ENCODE data around the gene ARSB.
A peak's percentile ranks its signal among the peaks of the same experiment; 100 is the strongest.

ARSB gene

DNA sequence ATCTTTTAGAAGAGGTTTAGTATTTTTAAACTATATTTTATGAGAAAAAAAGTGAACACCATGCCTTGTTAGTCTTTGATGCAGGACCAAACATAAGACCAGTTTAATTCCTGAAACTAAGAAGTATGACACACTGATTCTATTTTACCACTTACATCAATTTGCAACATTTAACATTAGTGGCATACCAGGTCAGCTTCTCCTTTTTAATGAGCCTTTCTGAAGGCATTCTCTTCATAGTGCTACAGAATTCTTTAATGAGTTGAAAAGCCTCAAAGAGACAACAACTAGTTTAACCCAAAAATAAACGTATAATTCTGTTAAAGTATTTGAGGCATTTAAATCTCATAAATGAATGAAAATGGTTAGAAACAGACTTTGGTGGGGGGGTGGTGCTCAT, 28.2 kb downstream of the ARSB start:
- TF ChIP-seq, protein P1, sequence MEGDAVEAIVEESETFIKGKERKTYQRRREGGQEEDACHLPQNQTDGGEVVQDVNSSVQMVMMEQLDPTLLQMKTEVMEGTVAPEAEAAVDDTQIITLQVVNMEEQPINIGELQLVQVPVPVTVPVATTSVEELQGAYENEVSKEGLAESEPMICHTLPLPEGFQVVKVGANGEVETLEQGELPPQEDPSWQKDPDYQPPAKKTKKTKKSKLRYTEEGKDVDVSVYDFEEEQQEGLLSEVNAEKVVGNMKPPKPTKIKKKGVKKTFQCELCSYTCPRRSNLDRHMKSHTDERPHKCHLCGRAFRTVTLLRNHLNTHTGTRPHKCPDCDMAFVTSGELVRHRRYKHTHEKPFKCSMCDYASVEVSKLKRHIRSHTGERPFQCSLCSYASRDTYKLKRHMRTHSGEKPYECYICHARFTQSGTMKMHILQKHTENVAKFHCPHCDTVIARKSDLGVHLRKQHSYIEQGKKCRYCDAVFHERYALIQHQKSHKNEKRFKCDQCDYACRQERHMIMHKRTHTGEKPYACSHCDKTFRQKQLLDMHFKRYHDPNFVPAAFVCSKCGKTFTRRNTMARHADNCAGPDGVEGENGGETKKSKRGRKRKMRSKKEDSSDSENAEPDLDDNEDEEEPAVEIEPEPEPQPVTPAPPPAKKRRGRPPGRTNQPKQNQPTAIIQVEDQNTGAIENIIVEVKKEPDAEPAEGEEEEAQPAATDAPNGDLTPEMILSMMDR (IDR thresholded peaks at IDR 0.05; ENCODE audit: low read depth, low read length): no peak
- DNase-seq (ENCODE audit: extremely low read depth, low read depth): no peak

DNA sequence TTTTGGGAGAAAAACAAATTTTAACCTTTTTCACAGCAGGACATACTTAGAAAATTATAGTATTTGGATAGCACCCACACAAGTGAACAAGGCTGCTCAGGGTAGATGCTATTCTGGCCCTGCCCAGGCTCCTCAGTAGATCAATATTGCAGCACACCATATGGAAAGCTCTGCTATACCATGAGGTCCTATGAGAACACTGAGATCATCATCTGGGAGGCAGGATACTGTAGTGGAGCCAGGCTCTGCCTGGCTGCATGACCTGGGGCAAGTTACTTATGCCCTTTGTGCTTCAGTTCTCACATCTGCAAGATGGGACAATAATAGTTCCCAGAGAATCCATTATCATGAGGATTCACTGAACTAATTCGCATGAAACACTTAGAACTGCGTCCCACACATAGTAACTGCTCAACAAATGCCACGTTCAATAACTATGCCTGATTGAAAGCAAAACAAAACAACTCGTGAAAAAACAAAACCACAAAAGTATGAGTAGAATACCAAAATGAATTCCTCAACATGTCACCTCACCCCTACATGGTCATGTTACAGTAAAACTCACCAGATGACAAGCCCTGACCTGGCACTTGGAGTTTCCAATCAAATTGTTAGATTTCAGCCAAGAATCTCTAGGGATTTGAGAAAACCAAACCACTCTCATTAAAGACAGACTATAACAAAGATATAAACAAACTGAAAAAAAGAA, 31.9 kb downstream of the ARSB start:
- TF ChIP-seq, protein P1 (IDR thresholded peaks at IDR 0.05; ENCODE audit: low read depth, low read length): no peak
- DNase-seq (ENCODE audit: extremely low read depth, low read depth): peak; percentile 44

DNA sequence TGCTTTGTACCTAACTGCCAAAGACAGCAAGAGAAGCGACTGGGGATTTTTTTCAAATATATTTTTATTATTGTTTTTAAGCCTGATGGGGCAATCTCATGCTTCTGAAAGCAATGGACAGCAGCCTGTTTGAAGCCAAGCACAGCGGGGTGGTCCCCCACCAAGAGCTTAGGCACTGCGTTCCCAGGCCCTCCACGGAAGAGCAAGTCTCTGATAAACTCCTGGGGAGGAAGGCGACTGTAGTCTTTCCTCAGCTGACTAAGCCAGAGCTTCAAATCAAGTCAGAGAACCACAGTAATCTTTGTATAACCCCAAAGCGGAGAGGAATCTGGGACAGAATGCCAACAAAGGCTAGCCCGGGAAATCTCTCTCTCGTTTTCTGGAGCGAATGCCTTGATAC, 54.4 kb downstream of the ARSB start:
- TF ChIP-seq, protein P1 (IDR thresholded peaks at IDR 0.05; ENCODE audit: low read depth, low read length): no peak
- DNase-seq (ENCODE audit: extremely low read depth, low read depth): no peak

DNA sequence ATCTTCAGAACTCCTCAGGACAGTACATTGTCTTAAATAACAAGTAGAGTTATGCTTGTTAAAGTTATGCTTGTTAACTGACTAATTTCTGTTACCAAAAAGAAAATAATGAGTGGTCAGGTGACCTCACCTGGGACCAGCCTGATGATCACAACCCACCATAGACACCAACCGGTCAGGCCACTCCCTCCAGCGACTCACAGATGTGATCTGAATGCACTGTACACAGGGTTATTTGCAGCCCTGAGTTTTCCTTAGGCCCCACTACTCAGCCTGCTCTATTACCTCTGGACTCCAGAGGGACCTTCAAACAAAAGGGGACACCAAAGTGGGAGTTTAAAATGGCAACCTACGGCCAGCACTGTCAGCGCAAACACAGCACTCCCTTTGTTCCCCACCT, 55.3 kb downstream of the ARSB start:
- TF ChIP-seq, protein P1 (IDR thresholded peaks at IDR 0.05; ENCODE audit: low read depth, low read length): no peak
- DNase-seq (ENCODE audit: extremely low read depth, low read depth): no peak

DNA sequence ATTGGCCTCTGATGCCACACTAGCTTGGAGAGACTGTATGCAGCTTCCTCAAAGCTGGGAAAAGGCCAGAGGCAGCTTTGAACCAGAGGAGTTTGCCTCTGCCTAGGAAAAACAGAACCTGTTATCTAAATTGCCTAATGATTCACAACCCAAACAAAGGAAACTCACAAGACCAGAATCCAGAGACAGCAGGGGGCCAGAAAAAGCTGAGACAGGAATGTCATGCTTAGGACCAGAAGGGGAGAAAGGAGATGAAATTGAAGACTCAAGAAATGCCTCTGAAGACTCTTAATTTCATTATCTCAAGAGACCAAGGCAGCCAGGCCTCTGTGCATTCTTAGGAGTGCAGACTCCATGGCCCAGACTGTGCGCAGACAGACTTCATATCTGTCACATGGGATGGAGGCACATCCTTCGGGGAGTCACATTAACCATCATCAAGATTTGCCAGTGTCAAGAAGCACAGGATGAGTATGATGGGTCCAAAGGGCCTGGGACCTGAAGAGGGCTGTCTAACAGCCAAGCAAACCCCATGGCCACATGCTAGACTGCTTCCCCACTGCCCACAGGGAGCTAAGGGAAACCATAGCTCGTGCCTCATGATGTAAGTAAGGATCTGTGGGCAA, 57.3 kb downstream of the ARSB start:
- no peak for DNase-seq (ENCODE audit: extremely low read depth, low read depth)

DNA sequence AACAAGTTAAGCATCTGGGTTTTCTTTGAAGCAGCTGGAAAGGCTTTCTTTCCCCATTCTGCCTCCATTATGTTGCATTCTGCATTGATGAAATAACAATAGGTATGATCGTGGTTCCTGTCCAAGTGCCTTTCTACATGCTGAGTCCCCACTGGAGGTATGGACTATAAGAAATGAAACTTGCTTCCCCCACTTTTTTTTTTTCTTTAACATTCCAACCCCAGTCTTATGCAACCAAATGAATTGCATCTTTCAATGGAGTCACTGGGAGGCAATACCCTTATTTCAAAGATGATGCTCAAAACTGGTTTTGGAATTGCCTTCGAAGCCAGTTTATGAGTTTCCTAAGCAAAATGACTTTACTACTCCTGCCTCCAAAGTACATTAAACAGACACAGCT, 58.9 kb downstream of the ARSB start:
- TF ChIP-seq, protein P1 (IDR thresholded peaks at IDR 0.05; ENCODE audit: low read depth, low read length): no peak
- DNase-seq (ENCODE audit: extremely low read depth, low read depth): no peak

More for the DNA sequence above, 57.3 kb downstream of the ARSB start:
- TF ChIP-seq, protein P1 (IDR thresholded peaks at IDR 0.05; ENCODE audit: low read depth, low read length): no peak

DNA sequence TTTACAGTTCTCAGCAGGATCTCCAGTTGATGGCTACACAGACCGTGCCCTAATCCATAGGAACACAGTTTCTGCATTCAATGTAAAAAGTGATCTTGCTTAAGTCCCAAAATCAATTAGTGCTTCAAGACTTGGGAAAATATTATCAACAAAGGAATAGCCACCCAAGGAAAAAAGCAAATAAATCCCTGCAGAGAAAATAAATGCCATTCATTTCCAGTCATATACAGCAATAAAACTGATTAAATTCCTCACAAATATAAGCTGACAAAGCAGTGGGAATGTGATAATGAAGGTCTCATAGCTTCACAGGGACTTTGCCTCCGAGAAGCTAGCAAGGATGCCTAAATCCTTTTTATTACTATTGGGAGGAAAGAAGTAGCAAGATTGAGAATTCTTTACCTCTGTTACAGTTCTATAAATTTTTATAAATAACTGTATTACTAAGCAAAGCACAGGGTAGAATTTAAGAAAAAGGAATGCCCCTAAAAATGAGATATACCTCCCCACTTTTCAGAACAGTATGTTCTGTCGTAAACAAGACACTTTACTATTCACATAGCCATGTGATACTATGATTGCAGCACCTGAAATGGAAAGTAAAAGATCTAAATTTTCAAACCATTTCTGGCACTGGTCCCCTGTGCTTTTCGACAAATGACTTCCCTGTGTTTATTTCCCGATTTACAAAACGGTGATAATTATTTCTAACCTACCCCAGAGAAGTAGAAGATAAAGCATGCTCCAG, 59.8 kb downstream of the ARSB start:
- TF ChIP-seq, protein P1 (IDR thresholded peaks at IDR 0.05; ENCODE audit: low read depth, low read length): no peak
- no peak for DNase-seq (ENCODE audit: extremely low read depth, low read depth)

Measured in AG09319 (cell line).